HEK293 (cell line): Measurements from ENCODE around the gene ASCL3.

Experiments used
- CTCF ChIA-PET: fragments of 350-600 bp; formaldehyde crosslinking; extraction: SDS; loops from one replicate; lab custom pipeline; 2021; ENCODE audit warnings: antibody characterized with exemption; lab: Yijun Ruan, JAX
- POLR2A ChIA-PET: fragments of 300-600 bp; formaldehyde crosslinking; extraction: SDS; loops from one replicate; lab custom pipeline; 2020; ENCODE audit warnings: antibody characterized with exemption, inconsistent platforms; lab: Yijun Ruan, JAX
- H3K27ac ChIP-seq: fragments of 200-500 bp; sonication (Bioruptor generic); 2 replicates; pipeline ENCODE4 v1.5.1; 2014; ENCODE audit warnings: low read depth, low read length, control low read depth, inconsistent platforms; ENCODE audit errors: extremely low read depth
- H3K36me3 ChIP-seq, 2 experiments: fragments of 200-500 bp in 1 of 2; sonication (Bioruptor generic) in 1 of 2; 1 replicate in 1 of 2; 2 replicates in 1 of 2; pipeline ENCODE4 v1.5.1; 2014 to 2017; ENCODE audit warnings: inconsistent platforms in 2 of 2, low read length in 2 of 2; ENCODE audit not compliant: control insufficient read depth in 2 of 2, insufficient read depth in 1 of 2
- H3K4me1 ChIP-seq: fragments of 200-500 bp; sonication (Bioruptor generic); 2 replicates; pipeline ENCODE4 v1.5.1; 2014; ENCODE audit warnings: mild to moderate bottlenecking, low read length, inconsistent platforms; ENCODE audit not compliant: control insufficient read depth, insufficient read depth
- H3K4me3 ChIP-seq: 2 replicates; pipeline ENCODE4 v1.5.1; 2011; ENCODE audit warnings: low read depth, mild to moderate bottlenecking, control low read depth, low read length, moderate library complexity
- H3K9me3 ChIP-seq: fragments of 200-500 bp; sonication (Bioruptor generic); 2 replicates; pipeline ENCODE4 v1.5.1; 2014; ENCODE audit warnings: low read depth, low read length, inconsistent platforms; ENCODE audit not compliant: control insufficient read depth, insufficient read depth
- INSM2 ChIP-seq: fragments of 450-650 bp; formaldehyde crosslinking; IDR thresholded peaks from 2 replicates; pipeline ENCODE4 v1.5.1; 2016; ENCODE audit warnings: missing biosample characterization, missing genetic modification characterization
- TCF7L2 ChIP-seq: IDR thresholded peaks from 2 replicates; pipeline ENCODE4 v1.6.1; 2011; ENCODE audit warnings: low read depth, mild to moderate bottlenecking, inconsistent platforms, low read length, moderate library complexity, borderline replicate concordance
- WT1 ChIP-seq: fragments of 450-650 bp; formaldehyde crosslinking; IDR thresholded peaks from 2 replicates; pipeline ENCODE4 v1.5.1; 2016; ENCODE audit warnings: missing biosample characterization, missing genetic modification characterization
- ZBTB21 ChIP-seq: fragments of 450-650 bp; formaldehyde crosslinking; IDR thresholded peaks from 2 replicates; pipeline ENCODE4 v1.5.1; 2017; ENCODE audit warnings: missing biosample characterization, missing genetic modification characterization
- ZBTB49 ChIP-seq: fragments of 450-650 bp; formaldehyde crosslinking; IDR thresholded peaks from 2 replicates; pipeline ENCODE4 v1.5.1; 2016; ENCODE audit warnings: missing biosample characterization, missing genetic modification characterization, low read depth
- ZBTB7A ChIP-seq: fragments of 450-650 bp; formaldehyde crosslinking; IDR thresholded peaks from 2 replicates; pipeline ENCODE4 v1.5.1; 2016; ENCODE audit warnings: low read depth, missing biosample characterization, missing genetic modification characterization
- ZFP37 ChIP-seq: fragments of 450-650 bp; formaldehyde crosslinking; IDR thresholded peaks from 2 replicates; pipeline ENCODE4 v1.5.1; 2016; ENCODE audit warnings: missing biosample characterization, missing genetic modification characterization
- ZNF2 ChIP-seq: fragments of 450-650 bp; formaldehyde crosslinking; IDR thresholded peaks from 2 replicates; pipeline ENCODE4 v1.5.1; 2016; ENCODE audit warnings: missing biosample characterization, missing genetic modification characterization
- ZNF23 ChIP-seq: fragments of 450-650 bp; formaldehyde crosslinking; IDR thresholded peaks from 2 replicates; pipeline ENCODE4 v1.5.1; 2016; ENCODE audit warnings: missing biosample characterization, missing genetic modification characterization, borderline replicate concordance
- ZNF354C ChIP-seq: fragments of 450-650 bp; formaldehyde crosslinking; IDR thresholded peaks from 2 replicates; pipeline ENCODE4 v1.5.1; 2016; ENCODE audit warnings: missing biosample characterization, missing genetic modification characterization, low read depth, borderline replicate concordance
- ZNF366 ChIP-seq: fragments of 450-650 bp; formaldehyde crosslinking; conservative IDR thresholded peaks from 2 replicates; pipeline ENCODE4 v1.5.1; 2016; ENCODE audit warnings: missing biosample characterization, missing genetic modification characterization
- ZNF549 ChIP-seq: fragments of 450-650 bp; IDR thresholded peaks from 2 replicates; pipeline ENCODE4 v1.5.1; 2018; ENCODE audit warnings: missing biosample characterization, missing genetic modification characterization, mild to moderate bottlenecking, inconsistent platforms, moderate library complexity
- ZNF610 ChIP-seq: fragments of 450-650 bp; formaldehyde crosslinking; IDR thresholded peaks from 2 replicates; pipeline ENCODE4 v1.5.1; 2016; ENCODE audit warnings: missing biosample characterization, missing genetic modification characterization, borderline replicate concordance
- ZNF624 ChIP-seq: fragments of 450-650 bp; formaldehyde crosslinking; IDR thresholded peaks from 2 replicates; pipeline ENCODE4 v1.5.1; 2017; ENCODE audit warnings: missing biosample characterization, missing genetic modification characterization
- ZNF701 ChIP-seq: fragments of 450-650 bp; formaldehyde crosslinking; IDR thresholded peaks from 2 replicates; pipeline ENCODE4 v1.5.1; 2016; ENCODE audit warnings: missing biosample characterization, missing genetic modification characterization
- ZNF837 ChIP-seq: fragments of 450-650 bp; formaldehyde crosslinking; IDR thresholded peaks from 2 replicates; pipeline ENCODE4 v1.5.1; 2016; ENCODE audit warnings: missing biosample characterization, missing genetic modification characterization
- ZSCAN18 ChIP-seq: fragments of 450-650 bp; formaldehyde crosslinking; IDR thresholded peaks from 2 replicates; pipeline ENCODE4 v1.5.1; 2016; ENCODE audit warnings: missing biosample characterization, missing genetic modification characterization
- TF ChIP-seq, protein P1 (sequence below): fragments of 450-650 bp; formaldehyde crosslinking; IDR thresholded peaks from 2 replicates; pipeline ENCODE4; 2016; ENCODE audit warnings: missing biosample characterization, missing genetic modification characterization

The ASCL3 gene

GRCh38 chr11:8947230-8947943, 4.6 kb upstream of the ASCL3 start:
- Histone ChIP-seq H3K36me3 (peaks cover 0 to 44% of the 10 kb centered on the region in 2 experiments; a peak in 2 of 3 replicates), H3K4me1 (no peaks in the 10 kb centered on the region), H3K27ac (no peak overlapping the region), H3K9me3 (no peaks in the 10 kb centered on the region), H3K4me3 (no peak overlapping the region)
- POLR2A ChIA-PET, result no interaction called here
- no peak for TF ChIP-seq ZNF23
- TF ChIP-seq ZBTB49 (tag by site-specific recombination), result no peak
- no peak for TF ChIP-seq ZNF2 (tag by site-specific recombination)
- TF ChIP-seq ZBTB7A, result no peak
- no peak for TF ChIP-seq ZNF366 (tag by site-specific recombination)
- TF ChIP-seq ZFP37 (tag by site-specific recombination), result no peak
- TF ChIP-seq WT1 (tag by site-specific recombination), result no peak
- no peak for TF ChIP-seq ZBTB21
- TF ChIP-seq, protein P1, sequence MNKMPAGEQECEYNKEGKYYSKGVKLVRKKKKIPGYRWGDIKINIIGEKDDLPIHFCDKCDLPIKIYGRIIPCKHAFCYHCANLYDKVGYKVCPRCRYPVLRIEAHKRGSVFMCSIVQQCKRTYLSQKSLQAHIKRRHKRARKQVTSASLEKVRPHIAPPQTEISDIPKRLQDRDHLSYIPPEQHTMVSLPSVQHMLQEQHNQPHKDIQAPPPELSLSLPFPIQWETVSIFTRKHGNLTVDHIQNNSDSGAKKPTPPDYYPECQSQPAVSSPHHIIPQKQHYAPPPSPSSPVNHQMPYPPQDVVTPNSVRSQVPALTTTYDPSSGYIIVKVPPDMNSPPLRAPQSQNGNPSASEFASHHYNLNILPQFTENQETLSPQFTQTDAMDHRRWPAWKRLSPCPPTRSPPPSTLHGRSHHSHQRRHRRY, result no peak
- TF ChIP-seq ZNF610, result no peak
- TF ChIP-seq ZNF624, result no peak
- no peak for TF ChIP-seq TCF7L2
- no peak for TF ChIP-seq ZSCAN18 (tag by site-specific recombination)
- no peak for TF ChIP-seq ZNF549 (tag by site-specific recombination)
- TF ChIP-seq ZNF701 (tag by site-specific recombination), result no peak
- no peak for TF ChIP-seq ZNF837 (tag by site-specific recombination)
- TF ChIP-seq ZNF354C (tag by site-specific recombination), result no peak
- TF ChIP-seq INSM2 (tag by site-specific recombination), result no peak
- CTCF ChIA-PET, result interaction anchor here (0.8 kb wide), 1 partner anchor 13 kb away, joined by 3 read pairs; no protein-coding TSS in a partner anchor
